SK-N-MC (cell line): ENCODE data around the gene RCOR2.

Experiments used
- EZH2 ChIP-seq: fragments of 200-600 bp; sonication (generic); IDR thresholded peaks from one replicate; pipeline ENCODE4 v1.6.1; 2017; ENCODE audit warnings: antibody characterized with exemption
- FOXP2 ChIP-seq: optimal IDR thresholded peaks from 2 replicates; pipeline ENCODE3; 2011; ENCODE audit warnings: mild to moderate bottlenecking, moderate library complexity; ENCODE audit not compliant: insufficient read depth; ENCODE audit errors: extremely low read length, control extremely low read depth
- POLR2AphosphoS5 ChIP-seq: IDR thresholded peaks from 2 replicates; pipeline ENCODE4 v1.6.1; 2012; ENCODE audit warnings: mild to moderate bottlenecking, low read depth, low read length, borderline replicate concordance

DNA sequence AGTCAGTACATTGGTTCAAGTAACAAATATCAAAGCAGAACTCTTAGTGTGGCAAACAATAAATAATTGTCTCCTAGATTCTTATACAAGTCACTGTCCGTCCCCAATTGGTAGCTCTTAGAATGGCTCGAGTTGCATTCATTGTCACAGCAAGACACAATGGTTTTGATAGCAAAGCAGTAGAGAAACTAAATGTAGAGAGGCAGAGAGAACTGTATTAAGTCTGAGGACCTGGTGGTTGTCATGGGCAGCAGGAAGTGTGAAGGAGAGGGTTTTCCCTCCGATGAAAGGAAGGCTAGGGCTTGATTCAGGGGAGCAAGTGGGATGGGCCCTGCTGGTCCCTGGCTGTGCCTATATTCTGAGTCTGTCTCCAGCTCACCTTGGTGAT lies 36.6 kb downstream of the RCOR2 start:
- TF ChIP-seq POLR2AphosphoS5 (no peak), EZH2 (no peak), FOXP2 (no peak)
